Esophagus squamous epithelium (tissue), 5 donors: ENCODE measurements around the gene KNDC1. TPM values are rescaled to one million over a fixed set of nuclear protein-coding genes. Genes with fewer than 3 reads are reported as not detected.

Experiments
- DNase-seq: peaks from one replicate; lab custom pipeline; 2025; lab: John Stamatoyannopoulos, UW
- H3K27ac ChIP-seq, 4 donors: fragments of 200-600 bp; sonication (generic); one replicate each; pipeline ENCODE4 v1.5.1; 2016 to 2019; ENCODE audit warnings: mild to moderate bottlenecking in 1 of 4
- H3K27me3 ChIP-seq, 4 donors: fragments of 200-600 bp; sonication (generic); 1 replicate in 3 of 4; 2 replicates in 1 of 4; pipeline versions ENCODE4 v1.5.1 to v1.6.0; 2017 to 2021; ENCODE audit warnings: antibody characterized with exemption in 1 of 4
- H3K36me3 ChIP-seq, 3 donors: fragments of 200-600 bp; sonication (generic); one replicate each; pipeline ENCODE4 v1.5.1; 2016 to 2019
- H3K4me1 ChIP-seq, 3 donors: fragments of 200-600 bp; sonication (generic); one replicate each; pipeline ENCODE4 v1.5.1; 2017 to 2019
- H3K4me3 ChIP-seq, 4 donors: fragments of 200-600 bp; sonication (generic); 1 replicate in 3 of 4; 2 replicates in 1 of 4; pipeline ENCODE4 v1.5.1; 2016 to 2019; ENCODE audit warnings: mild to moderate bottlenecking in 2 of 4, moderate library complexity in 1 of 4
- H3K9me3 ChIP-seq, 3 donors: fragments of 200-600 bp; sonication (generic); one replicate each; pipeline ENCODE4 v1.5.1; 2016 to 2019
- POLR2A ChIP-seq, 4 donors: fragments of 450-650 bp; IDR thresholded peaks; one replicate each; pipeline ENCODE4 v1.6.1; 2017; ENCODE audit warnings: antibody characterized with exemption in 4 of 4, mild to moderate bottlenecking in 4 of 4, moderate library complexity in 3 of 4
- WGBS, 2 donors: methylation state at CpG; one replicate each; pipeline ENCODE4 v1.1.5; 2018; 5-methylcytosine and 5-hydroxymethylcytosine counted together
- intact Hi-C: fragments of 100-400 bp; cut with DNase I; formaldehyde crosslinking; loops from one replicate; pipeline ENCODE4 v1.15.0; 2022
- total RNA-seq, 4 donors: library from RNA; depleted of rRNA; stranded (reverse); fragments of >200 nt; gene quantifications; one replicate each; pipeline ENCODE4 v1.1.0, GENCODE V29; 2016
- TF ChIP-seq, protein P1 (sequence below), 6 experiments: fragments of 450-650 bp in 4 of 6; fragments of 200-600 bp in 2 of 6; sonication (generic) in 2 of 6; IDR thresholded peaks; one replicate each; pipeline ENCODE4 v1.5.1; 2016 to 2019; ENCODE audit warnings: antibody characterized with exemption in 6 of 6, mild to moderate bottlenecking in 4 of 6, moderate library complexity in 4 of 6
- donor health status: DM: yes; HTN: yes; CAD: no.

KNDC1 gene
- total RNA-seq, 4 donors from 2014 or later: 0.19 to 0.64 (median 0.53) TPM; not detected in 1

- Histone ChIP-seq H3K27me3 (peaks cover 0 to 51% (median 0%) of the 10 kb centered on the region in 4 donors), H3K9me3 (no peaks in the 10 kb centered on the region), H3K27ac (no peak overlapping the region), H3K4me1 (no peaks in the 10 kb centered on the region), H3K36me3 (no peaks in the 10 kb centered on the region), H3K4me3 (no peak overlapping the region)
- intact Hi-C loops: no loop called here
- WGBS, 2 donors: 83% methylated on average over 1 of the region's 4 CpGs; no CpG with 5 or more reads in 1 of the 2 donors
- TF ChIP-seq, protein P1, sequence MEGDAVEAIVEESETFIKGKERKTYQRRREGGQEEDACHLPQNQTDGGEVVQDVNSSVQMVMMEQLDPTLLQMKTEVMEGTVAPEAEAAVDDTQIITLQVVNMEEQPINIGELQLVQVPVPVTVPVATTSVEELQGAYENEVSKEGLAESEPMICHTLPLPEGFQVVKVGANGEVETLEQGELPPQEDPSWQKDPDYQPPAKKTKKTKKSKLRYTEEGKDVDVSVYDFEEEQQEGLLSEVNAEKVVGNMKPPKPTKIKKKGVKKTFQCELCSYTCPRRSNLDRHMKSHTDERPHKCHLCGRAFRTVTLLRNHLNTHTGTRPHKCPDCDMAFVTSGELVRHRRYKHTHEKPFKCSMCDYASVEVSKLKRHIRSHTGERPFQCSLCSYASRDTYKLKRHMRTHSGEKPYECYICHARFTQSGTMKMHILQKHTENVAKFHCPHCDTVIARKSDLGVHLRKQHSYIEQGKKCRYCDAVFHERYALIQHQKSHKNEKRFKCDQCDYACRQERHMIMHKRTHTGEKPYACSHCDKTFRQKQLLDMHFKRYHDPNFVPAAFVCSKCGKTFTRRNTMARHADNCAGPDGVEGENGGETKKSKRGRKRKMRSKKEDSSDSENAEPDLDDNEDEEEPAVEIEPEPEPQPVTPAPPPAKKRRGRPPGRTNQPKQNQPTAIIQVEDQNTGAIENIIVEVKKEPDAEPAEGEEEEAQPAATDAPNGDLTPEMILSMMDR (IDR thresholded peaks at IDR 0.05): no peak
- TF ChIP-seq POLR2A (IDR thresholded peaks at IDR 0.05): no peak
- DNase-seq: no peak
Measured at GRCh38 chr10:133191651-133192050, 31.6 kb downstream of the KNDC1 start.

- 79 to 81% methylated on average over 4 of the region's 4 CpGs for WGBS, 2 donors
- Histone ChIP-seq H3K4me1 (no peaks in the 10 kb centered on the region), H3K27me3 (peaks cover 0 to 53% (median 0%) of the 10 kb centered on the region in 4 donors), H3K4me3 (no peak overlapping the region), H3K36me3 (no peaks in the 10 kb centered on the region), H3K27ac (no peak overlapping the region), H3K9me3 (no peaks in the 10 kb centered on the region)
- TF ChIP-seq, protein P1 (IDR thresholded peaks at IDR 0.05): no peak
- no peak for TF ChIP-seq POLR2A (IDR thresholded peaks at IDR 0.05)
- intact Hi-C loops: no loop called here
- DNase-seq: no peak
Measured at GRCh38 chr10:133194151-133194550, 34.1 kb downstream of the KNDC1 start.

DNA sequence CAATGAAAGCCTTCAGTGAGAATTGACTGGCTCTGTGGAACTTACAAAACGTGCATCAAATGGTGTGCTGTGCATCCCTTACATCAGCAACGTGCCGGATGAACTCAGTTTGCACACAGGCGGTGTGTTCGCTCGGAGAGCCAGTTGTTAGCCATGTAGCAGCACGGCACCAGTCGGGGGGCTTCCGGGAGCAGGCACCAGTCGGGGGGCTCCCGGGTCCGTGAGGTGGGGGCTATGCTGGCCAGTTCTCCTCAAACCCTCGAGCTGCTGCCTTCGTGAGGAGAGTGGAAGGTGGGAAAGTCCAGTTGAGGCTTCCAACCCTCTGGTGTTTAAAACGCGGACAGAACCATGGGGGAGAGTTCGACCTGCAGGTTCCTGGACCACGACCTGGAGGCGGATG, 35.1 kb downstream of the KNDC1 start:
- Histone ChIP-seq H3K27ac (no peak overlapping the region), H3K9me3 (no peaks in the 10 kb centered on the region), H3K4me3 (no peak overlapping the region), H3K4me1 (no peaks in the 10 kb centered on the region), H3K27me3 (peaks cover 0 to 56% (median 0%) of the 10 kb centered on the region in 4 donors), H3K36me3 (no peaks in the 10 kb centered on the region)
- DNase-seq: no peak
- 71 to 79% methylated on average over 11 to 13 of the region's 19 CpGs for WGBS, 2 donors
- TF ChIP-seq, protein P1 (IDR thresholded peaks at IDR 0.05): no peak
- TF ChIP-seq POLR2A (IDR thresholded peaks at IDR 0.05): no peak
- intact Hi-C loops: no loop called here

DNA sequence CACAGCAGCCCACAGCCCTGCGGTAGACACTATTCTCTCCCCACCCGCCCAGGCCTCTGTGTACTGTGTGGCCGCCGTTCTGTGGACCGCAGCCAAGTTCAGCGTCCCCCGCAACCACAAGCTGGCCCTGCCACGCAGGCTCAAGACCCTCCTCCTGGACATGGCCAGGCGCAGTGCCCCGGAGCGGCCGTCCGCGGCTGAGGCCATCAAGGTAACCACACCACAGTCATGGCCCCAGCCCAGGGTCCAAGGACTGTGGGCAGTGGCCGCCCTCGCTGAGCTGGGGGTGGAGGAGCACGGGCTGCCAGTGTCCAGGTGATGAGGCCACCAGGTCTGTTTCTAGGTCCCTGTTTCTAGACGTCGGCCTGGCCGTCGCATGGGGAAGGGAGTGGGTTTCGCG, 35.6 kb downstream of the KNDC1 start:
- Histone ChIP-seq H3K9me3 (no peaks in the 10 kb centered on the region), H3K36me3 (no peaks in the 10 kb centered on the region), H3K27ac (no peak overlapping the region), H3K27me3 (peaks cover 0 to 58% (median 0%) of the 10 kb centered on the region in 4 donors), H3K4me1 (no peaks in the 10 kb centered on the region), H3K4me3 (no peak overlapping the region)
- intact Hi-C loops: no loop called here
- TF ChIP-seq POLR2A (IDR thresholded peaks at IDR 0.05): no peak
- TF ChIP-seq, protein P1 (IDR thresholded peaks at IDR 0.05): no peak
- no peak for DNase-seq
- WGBS, 2 donors: 96 to 98% methylated on average over 8 to 9 of the region's 23 CpGs

DNA sequence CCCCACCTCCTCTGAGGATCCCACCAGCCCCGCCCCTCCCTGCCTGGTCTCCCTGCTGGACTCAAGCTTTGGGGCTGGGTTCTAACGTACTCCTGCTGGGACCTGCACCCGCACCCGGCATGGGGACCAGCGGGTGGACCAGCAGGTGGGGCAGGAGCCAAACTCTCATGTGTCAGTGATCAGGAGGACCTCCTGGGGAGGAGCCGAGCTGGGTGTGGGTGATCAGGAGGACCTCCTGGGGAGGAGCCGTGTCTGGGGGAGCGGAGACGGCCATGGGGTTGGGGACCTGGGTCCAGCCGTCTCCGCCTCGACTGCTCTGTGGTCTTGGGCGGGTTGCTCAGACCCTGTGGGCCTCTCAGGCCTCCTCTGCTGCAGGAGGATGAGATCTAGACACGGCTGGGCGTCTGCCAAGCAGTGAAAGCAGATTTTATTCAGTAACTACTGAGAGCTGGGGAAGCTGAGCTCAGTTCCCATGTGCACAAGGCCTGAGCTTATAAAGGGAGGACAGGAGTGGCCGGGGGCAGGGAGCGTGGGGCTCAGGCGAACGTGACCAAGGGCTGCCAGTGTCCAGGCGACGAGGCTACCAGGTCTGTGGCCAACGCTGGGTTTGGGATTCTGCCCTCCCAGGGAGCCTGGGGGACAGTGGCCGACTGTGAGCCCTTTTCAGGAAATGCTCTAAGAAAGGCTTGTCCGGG, 36.3 kb downstream of the KNDC1 start:
- Histone ChIP-seq H3K9me3 (no peaks in the 10 kb centered on the region), H3K4me3 (no peak overlapping the region), H3K27ac (no peak overlapping the region), H3K36me3 (no peaks in the 10 kb centered on the region), H3K4me1 (no peaks in the 10 kb centered on the region), H3K27me3 (peaks cover 0 to 60% (median 0%) of the 10 kb centered on the region in 4 donors)
- DNase-seq: no peak
- intact Hi-C loops: no loop called here
- 76% methylated on average over 9 of the region's 24 CpGs; no CpG with 5 or more reads in 1 of the 2 donors for WGBS, 2 donors
- TF ChIP-seq, protein P1 (IDR thresholded peaks at IDR 0.05): no peak
- TF ChIP-seq POLR2A (IDR thresholded peaks at IDR 0.05): no peak
